ENCODE data around the gene UBE2O.

DNA sequence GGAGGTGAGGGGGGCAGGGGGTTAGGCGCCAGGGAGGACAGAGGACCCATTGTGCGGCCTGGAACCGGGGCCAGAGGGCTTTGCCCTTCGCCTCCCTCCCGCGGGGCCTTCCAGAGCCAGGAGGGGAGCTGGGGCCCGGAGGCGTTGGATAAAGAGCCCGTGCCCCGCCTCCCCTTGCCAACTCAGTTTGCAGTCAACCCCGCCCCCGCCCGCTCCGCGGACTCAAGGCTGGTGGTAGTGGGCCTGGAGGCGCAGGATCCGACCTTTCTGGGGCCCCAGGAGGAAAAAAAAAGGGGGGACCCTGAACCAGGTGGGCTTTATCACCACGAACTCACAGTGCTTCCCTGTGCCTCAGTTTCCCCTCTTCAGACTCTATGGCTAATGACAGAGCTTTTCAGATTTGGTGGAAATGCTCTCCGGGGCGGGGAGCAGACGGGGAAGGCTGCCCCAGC lies 70.6 kb downstream of the UBE2O start:
- no peak for TF ChIP-seq YY1 (tag by site-specific recombination; IDR thresholded peaks at IDR 0.05)
- TF ChIP-seq, protein P1, sequence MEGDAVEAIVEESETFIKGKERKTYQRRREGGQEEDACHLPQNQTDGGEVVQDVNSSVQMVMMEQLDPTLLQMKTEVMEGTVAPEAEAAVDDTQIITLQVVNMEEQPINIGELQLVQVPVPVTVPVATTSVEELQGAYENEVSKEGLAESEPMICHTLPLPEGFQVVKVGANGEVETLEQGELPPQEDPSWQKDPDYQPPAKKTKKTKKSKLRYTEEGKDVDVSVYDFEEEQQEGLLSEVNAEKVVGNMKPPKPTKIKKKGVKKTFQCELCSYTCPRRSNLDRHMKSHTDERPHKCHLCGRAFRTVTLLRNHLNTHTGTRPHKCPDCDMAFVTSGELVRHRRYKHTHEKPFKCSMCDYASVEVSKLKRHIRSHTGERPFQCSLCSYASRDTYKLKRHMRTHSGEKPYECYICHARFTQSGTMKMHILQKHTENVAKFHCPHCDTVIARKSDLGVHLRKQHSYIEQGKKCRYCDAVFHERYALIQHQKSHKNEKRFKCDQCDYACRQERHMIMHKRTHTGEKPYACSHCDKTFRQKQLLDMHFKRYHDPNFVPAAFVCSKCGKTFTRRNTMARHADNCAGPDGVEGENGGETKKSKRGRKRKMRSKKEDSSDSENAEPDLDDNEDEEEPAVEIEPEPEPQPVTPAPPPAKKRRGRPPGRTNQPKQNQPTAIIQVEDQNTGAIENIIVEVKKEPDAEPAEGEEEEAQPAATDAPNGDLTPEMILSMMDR (tag by site-specific recombination; IDR thresholded peaks at IDR 0.05), result no peak
- no peak for TF ChIP-seq ZNF768 (tag by site-specific recombination; IDR thresholded peaks at IDR 0.05)
- TF ChIP-seq, protein P2, sequence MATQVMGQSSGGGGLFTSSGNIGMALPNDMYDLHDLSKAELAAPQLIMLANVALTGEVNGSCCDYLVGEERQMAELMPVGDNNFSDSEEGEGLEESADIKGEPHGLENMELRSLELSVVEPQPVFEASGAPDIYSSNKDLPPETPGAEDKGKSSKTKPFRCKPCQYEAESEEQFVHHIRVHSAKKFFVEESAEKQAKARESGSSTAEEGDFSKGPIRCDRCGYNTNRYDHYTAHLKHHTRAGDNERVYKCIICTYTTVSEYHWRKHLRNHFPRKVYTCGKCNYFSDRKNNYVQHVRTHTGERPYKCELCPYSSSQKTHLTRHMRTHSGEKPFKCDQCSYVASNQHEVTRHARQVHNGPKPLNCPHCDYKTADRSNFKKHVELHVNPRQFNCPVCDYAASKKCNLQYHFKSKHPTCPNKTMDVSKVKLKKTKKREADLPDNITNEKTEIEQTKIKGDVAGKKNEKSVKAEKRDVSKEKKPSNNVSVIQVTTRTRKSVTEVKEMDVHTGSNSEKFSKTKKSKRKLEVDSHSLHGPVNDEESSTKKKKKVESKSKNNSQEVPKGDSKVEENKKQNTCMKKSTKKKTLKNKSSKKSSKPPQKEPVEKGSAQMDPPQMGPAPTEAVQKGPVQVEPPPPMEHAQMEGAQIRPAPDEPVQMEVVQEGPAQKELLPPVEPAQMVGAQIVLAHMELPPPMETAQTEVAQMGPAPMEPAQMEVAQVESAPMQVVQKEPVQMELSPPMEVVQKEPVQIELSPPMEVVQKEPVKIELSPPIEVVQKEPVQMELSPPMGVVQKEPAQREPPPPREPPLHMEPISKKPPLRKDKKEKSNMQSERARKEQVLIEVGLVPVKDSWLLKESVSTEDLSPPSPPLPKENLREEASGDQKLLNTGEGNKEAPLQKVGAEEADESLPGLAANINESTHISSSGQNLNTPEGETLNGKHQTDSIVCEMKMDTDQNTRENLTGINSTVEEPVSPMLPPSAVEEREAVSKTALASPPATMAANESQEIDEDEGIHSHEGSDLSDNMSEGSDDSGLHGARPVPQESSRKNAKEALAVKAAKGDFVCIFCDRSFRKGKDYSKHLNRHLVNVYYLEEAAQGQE (tag by site-specific recombination; IDR thresholded peaks at IDR 0.05), result no peak
- no peak for TF ChIP-seq ZNF214 (tag by site-specific recombination; IDR thresholded peaks at IDR 0.05; ENCODE audit: borderline replicate concordance)
- no peak for TF ChIP-seq ZNF707 (tag by site-specific recombination; IDR thresholded peaks at IDR 0.05)
- TF ChIP-seq KLF9 (tag by site-specific recombination; IDR thresholded peaks at IDR 0.05; ENCODE audit: low read depth), result no peak
- TF ChIP-seq GLIS2 (tag by site-specific recombination; IDR thresholded peaks at IDR 0.05), result no peak
- TF ChIP-seq, protein P3, sequence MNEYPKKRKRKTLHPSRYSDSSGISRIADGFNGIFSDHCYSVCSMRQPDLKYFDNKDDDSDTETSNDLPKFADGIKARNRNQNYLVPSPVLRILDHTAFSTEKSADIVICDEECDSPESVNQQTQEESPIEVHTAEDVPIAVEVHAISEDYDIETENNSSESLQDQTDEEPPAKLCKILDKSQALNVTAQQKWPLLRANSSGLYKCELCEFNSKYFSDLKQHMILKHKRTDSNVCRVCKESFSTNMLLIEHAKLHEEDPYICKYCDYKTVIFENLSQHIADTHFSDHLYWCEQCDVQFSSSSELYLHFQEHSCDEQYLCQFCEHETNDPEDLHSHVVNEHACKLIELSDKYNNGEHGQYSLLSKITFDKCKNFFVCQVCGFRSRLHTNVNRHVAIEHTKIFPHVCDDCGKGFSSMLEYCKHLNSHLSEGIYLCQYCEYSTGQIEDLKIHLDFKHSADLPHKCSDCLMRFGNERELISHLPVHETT (tag by site-specific recombination; IDR thresholded peaks at IDR 0.05), result no peak
- TF ChIP-seq, protein P4, sequence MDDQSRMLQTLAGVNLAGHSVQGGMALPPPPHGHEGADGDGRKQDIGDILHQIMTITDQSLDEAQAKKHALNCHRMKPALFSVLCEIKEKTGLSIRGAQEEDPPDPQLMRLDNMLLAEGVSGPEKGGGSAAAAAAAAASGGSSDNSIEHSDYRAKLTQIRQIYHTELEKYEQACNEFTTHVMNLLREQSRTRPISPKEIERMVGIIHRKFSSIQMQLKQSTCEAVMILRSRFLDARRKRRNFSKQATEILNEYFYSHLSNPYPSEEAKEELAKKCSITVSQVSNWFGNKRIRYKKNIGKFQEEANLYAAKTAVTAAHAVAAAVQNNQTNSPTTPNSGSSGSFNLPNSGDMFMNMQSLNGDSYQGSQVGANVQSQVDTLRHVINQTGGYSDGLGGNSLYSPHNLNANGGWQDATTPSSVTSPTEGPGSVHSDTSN (CRISPR knock-in tag; IDR thresholded peaks at IDR 0.05), result no peak
